Measurements from ENCODE around the gene SLC30A3. TPM values are rescaled to one million over a fixed set of nuclear protein-coding genes. Genes with fewer than 3 reads are reported as not detected.

Gene SLC30A3
- total and polyA plus RNA-seq, 2 experiments from 2014 or later, result 84.7 to 111 TPM

DNA sequence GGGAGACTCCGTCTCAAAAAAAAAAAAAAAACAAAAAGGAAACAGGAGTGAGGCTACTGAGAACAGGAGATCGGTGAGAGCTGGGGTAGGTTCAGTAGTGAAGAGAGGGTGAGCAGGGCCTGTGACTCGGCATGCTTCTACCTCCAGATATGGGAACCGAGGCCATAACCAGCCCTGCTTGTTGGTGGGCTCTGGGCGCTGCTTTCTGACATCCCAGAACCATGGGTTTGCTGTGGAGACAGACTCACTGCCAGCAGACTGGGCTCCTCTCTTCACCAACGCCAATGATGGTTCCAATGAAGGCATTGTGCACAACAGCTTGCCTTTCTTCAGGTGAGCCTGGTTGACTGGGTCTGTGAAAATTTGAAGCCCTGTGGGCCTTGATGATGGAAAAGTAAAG, 39.4 kb downstream of the SLC30A3 start:
- no peak overlapping the region for H3K4me3 ChIP-seq
- no peaks in the 10 kb centered on the region for H3K9me3 ChIP-seq (ENCODE audit: low read depth)
- TF ChIP-seq, protein P1, sequence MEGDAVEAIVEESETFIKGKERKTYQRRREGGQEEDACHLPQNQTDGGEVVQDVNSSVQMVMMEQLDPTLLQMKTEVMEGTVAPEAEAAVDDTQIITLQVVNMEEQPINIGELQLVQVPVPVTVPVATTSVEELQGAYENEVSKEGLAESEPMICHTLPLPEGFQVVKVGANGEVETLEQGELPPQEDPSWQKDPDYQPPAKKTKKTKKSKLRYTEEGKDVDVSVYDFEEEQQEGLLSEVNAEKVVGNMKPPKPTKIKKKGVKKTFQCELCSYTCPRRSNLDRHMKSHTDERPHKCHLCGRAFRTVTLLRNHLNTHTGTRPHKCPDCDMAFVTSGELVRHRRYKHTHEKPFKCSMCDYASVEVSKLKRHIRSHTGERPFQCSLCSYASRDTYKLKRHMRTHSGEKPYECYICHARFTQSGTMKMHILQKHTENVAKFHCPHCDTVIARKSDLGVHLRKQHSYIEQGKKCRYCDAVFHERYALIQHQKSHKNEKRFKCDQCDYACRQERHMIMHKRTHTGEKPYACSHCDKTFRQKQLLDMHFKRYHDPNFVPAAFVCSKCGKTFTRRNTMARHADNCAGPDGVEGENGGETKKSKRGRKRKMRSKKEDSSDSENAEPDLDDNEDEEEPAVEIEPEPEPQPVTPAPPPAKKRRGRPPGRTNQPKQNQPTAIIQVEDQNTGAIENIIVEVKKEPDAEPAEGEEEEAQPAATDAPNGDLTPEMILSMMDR (IDR thresholded peaks at IDR 0.05; ENCODE audit: low read depth, low read length), result no peak
- DNase-seq (ENCODE audit: low read depth in 1 of 2, low spot score in 1 of 2), result no peak
- H3K27ac ChIP-seq, result no peak overlapping the region
- H3K36me3 ChIP-seq, result peaks cover 53% of the 10 kb centered on the region
- no peaks in the 10 kb centered on the region for H3K4me1 ChIP-seq (ENCODE audit: low read depth)
- no peaks in the 10 kb centered on the region for H3K27me3 ChIP-seq

DNA sequence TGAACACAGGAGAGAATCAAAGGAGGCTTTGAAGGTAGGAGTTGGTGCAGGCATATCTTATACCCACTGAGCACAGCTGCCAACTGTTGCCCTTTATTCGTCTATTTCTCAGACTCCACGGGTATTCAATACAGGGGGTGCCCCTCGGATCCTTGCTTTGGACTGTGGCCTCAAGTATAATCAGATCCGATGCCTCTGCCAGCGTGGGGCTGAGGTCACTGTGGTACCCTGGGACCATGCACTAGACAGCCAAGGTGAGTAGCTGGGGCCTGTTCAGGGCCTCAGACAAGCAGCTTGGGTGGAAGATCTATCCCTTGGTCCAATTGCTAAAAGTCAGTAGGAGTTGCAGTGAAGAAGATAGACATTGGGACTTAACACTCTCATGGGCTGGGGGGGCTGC, 40.4 kb downstream of the SLC30A3 start:
- TF ChIP-seq, protein P1 (IDR thresholded peaks at IDR 0.05; ENCODE audit: low read depth, low read length), result no peak
- Histone ChIP-seq H3K36me3 (peaks cover 43% of the 10 kb centered on the region), H3K4me1 (ENCODE audit: low read depth) (no peaks in the 10 kb centered on the region), H3K4me3 (no peak overlapping the region), H3K27ac (no peak overlapping the region), H3K27me3 (no peaks in the 10 kb centered on the region), H3K9me3 (ENCODE audit: low read depth) (no peaks in the 10 kb centered on the region)
- no peak for DNase-seq (ENCODE audit: low read depth in 1 of 2, low spot score in 1 of 2)

DNA sequence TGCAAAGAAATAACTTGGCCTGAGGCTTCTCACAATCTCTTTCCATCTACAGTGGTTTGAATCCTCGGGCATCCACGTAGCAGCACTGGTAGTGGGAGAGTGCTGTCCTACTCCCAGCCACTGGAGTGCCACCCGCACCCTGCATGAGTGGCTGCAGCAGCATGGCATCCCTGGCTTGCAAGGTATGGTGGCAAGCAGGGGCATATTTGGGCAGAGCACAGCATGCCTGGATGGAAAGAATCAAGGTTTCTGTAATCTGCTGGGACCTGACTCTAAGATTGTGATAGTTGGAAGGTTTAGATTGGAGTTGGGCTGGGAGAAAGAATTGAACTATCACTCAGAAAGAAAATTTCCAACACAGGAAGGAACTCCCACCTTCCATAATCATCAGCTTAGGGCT, 41.7 kb downstream of the SLC30A3 start:
- peaks cover 30% of the 10 kb centered on the region for H3K36me3 ChIP-seq
- TF ChIP-seq, protein P1 (IDR thresholded peaks at IDR 0.05; ENCODE audit: low read depth, low read length), result no peak
- no peak for DNase-seq (ENCODE audit: low read depth in 1 of 2, low spot score in 1 of 2)
- no peaks in the 10 kb centered on the region for H3K27me3 ChIP-seq
- no peak overlapping the region for H3K4me3 ChIP-seq
- H3K4me1 ChIP-seq (ENCODE audit: low read depth), result no peaks in the 10 kb centered on the region
- no peaks in the 10 kb centered on the region for H3K9me3 ChIP-seq (ENCODE audit: low read depth)
- H3K27ac ChIP-seq, result no peak overlapping the region

DNA sequence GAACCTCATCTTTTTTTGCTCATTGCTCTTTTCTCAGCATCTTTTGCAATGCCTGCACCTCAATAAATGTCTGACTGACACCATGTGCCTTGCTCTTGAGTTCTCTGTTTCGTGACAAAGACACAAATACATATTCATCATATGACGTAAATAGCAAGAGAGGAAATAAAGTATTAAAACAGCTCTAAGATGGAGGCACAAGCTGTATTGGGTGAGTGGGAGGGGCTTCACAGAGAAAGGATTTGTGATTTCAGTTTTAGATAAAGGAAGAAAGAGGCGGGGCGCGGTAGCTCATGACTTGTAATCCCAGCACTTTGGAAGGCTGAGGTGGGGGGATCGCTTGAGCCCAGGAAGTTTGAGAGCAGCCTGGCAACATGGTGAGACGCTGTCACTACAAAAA, 42.8 kb downstream of the SLC30A3 start:
- Histone ChIP-seq H3K27ac (no peak overlapping the region), H3K9me3 (ENCODE audit: low read depth) (no peaks in the 10 kb centered on the region), H3K36me3 (peaks cover 21% of the 10 kb centered on the region), H3K4me1 (ENCODE audit: low read depth) (no peaks in the 10 kb centered on the region), H3K27me3 (no peaks in the 10 kb centered on the region), H3K4me3 (no peak overlapping the region)
- DNase-seq (ENCODE audit: low read depth in 1 of 2, low spot score in 1 of 2), result no peak
- TF ChIP-seq, protein P1 (IDR thresholded peaks at IDR 0.05; ENCODE audit: low read depth, low read length), result no peak

DNA sequence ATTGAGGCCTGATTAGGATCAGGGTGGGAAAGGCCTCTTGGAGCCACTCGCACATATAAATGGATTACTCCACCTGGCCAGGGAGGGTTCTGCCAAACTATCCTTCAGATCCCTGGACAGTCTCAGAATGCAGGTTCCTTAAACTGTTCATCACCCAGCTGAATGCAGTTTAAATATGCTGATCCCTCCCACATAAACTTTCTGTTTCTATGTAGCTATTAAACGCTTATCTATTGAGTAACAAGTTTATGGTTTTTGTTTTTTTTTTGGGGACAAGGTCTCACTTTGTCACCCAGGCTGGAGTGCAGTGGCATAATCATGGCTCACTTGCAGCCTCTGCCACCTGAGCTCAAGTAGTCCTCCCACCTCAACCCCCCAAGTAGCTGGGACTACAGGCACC, 43.8 kb downstream of the SLC30A3 start:
- Histone ChIP-seq H3K36me3 (peaks cover 13% of the 10 kb centered on the region), H3K9me3 (ENCODE audit: low read depth) (no peaks in the 10 kb centered on the region), H3K4me1 (ENCODE audit: low read depth) (no peaks in the 10 kb centered on the region), H3K27me3 (no peaks in the 10 kb centered on the region), H3K4me3 (no peak overlapping the region), H3K27ac (no peak overlapping the region)
- DNase-seq (ENCODE audit: low read depth in 1 of 2, low spot score in 1 of 2), result no peak
- TF ChIP-seq, protein P1 (IDR thresholded peaks at IDR 0.05; ENCODE audit: low read depth, low read length), result no peak

DNA sequence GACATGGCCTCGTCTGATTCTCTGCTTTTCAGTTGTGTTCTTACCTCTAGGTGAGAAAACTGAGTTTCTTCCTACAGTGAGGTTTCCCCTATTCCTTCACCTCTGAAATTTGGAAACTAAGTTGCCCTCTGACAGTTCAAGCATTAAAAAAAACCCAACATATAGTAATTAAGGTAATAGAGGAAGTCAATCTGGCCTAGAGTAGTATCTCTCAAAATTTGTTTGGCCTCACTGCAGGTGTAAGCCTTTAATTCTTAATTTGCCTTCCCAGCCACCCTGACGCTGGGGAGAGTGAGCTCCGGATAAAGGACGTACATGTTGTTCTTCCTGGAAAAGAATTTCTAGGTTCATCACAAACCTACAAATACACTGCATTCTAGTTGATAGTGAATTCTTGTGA, 44.2 kb downstream of the SLC30A3 start:
- H3K27ac ChIP-seq, result no peak overlapping the region
- H3K4me1 ChIP-seq (ENCODE audit: low read depth), result no peaks in the 10 kb centered on the region
- H3K27me3 ChIP-seq, result no peaks in the 10 kb centered on the region
- TF ChIP-seq, protein P1 (IDR thresholded peaks at IDR 0.05; ENCODE audit: low read depth, low read length), result no peak
- no peak overlapping the region for H3K4me3 ChIP-seq
- DNase-seq (ENCODE audit: low read depth in 1 of 2, low spot score in 1 of 2), result no peak
- H3K9me3 ChIP-seq (ENCODE audit: low read depth), result no peaks in the 10 kb centered on the region
- peaks cover 8% of the 10 kb centered on the region for H3K36me3 ChIP-seq

Measured in cardiac muscle cell (in vitro differentiated cells and primary cell).